ENCODE measurements around the gene CBX5. TPM values are rescaled to one million over a fixed set of nuclear protein-coding genes. Genes with fewer than 3 reads are reported as not detected.

CBX5 gene
- total and polyA plus RNA-seq, 2 of the 8 experiments (the other 6 are each of a cell fraction or from before 2014, with no cell fraction given), result 62.4 to 231 TPM

GRCh38 chr12:54292931-54293241, 13.0 kb upstream of the CBX5 start (continued):
- TF ChIP-seq CHD7 (IDR thresholded peaks at IDR 0.05; ENCODE audit: insufficient replicate concordance, low read length), result no peak
